ENCODE data around the gene MED13L.

DNA sequence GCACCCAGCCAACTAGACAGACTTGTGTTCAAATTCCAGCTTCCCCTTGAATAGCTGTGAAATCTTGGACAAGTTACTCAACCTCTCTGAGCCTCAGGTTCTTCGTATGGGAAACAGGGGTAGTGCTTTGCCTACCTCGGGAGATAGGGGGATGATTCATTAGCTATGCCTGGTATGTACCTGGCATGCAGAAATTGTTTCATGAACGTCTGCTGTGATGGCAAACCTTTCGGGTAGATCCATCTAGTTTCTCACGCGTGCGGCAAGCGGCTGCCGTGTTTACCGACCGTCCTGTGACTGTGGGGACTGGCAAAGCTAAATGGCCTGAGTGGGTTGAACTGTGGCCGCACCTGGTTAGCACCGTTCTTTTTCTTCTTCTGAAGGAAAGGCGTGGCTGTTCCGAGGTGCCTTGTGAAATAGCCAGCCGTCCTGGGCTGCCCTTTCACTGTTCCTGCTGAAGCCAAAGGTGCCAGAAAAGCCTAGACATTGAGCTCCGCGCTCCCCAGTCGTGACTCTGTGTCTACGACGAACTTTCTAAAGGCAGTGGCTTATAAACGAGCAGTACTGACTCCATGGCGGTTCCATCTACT, 40.6 kb upstream of the MED13L start:
- TF ChIP-seq, protein P1, sequence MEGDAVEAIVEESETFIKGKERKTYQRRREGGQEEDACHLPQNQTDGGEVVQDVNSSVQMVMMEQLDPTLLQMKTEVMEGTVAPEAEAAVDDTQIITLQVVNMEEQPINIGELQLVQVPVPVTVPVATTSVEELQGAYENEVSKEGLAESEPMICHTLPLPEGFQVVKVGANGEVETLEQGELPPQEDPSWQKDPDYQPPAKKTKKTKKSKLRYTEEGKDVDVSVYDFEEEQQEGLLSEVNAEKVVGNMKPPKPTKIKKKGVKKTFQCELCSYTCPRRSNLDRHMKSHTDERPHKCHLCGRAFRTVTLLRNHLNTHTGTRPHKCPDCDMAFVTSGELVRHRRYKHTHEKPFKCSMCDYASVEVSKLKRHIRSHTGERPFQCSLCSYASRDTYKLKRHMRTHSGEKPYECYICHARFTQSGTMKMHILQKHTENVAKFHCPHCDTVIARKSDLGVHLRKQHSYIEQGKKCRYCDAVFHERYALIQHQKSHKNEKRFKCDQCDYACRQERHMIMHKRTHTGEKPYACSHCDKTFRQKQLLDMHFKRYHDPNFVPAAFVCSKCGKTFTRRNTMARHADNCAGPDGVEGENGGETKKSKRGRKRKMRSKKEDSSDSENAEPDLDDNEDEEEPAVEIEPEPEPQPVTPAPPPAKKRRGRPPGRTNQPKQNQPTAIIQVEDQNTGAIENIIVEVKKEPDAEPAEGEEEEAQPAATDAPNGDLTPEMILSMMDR (IDR thresholded peaks at IDR 0.05), result no peak
- no peak for TF ChIP-seq POLR2A (IDR thresholded peaks at IDR 0.05)
